Neural progenitor cell (in vitro differentiated cells): ENCODE measurements around the gene ZNF213. TPM values are rescaled to one million over a fixed set of nuclear protein-coding genes. Genes with fewer than 3 reads are reported as not detected.

Experiments used
- DNase-seq: peaks from one replicate; pipeline ENCODE4 v3.0.0-alpha.2; 2016; ENCODE audit warnings: low spot score
- H2AFZ ChIP-seq: fragments of 200-600 bp; sonication (generic); replicated peaks from 2 replicates; pipeline ENCODE4 v1.6.1; 2016; ENCODE audit warnings: antibody characterized with exemption
- H3F3A ChIP-seq: fragments of 200-600 bp; sonication (generic); 2 replicates; pipeline ENCODE4 v1.6.1; 2016; ENCODE audit warnings: antibody characterized with exemption, low read depth
- H3K27ac ChIP-seq: fragments of 200-600 bp; sonication (generic); 2 replicates; pipeline ENCODE4 v1.5.1; 2016; ENCODE audit warnings: mild to moderate bottlenecking
- H3K27me3 ChIP-seq: fragments of 200-600 bp; sonication (generic); 2 replicates; pipeline ENCODE4 v1.6.1; 2016; ENCODE audit warnings: mild to moderate bottlenecking, moderate library complexity
- H3K36me3 ChIP-seq: fragments of 200-600 bp; sonication (generic); 2 replicates; pipeline ENCODE4 v1.5.1; 2016
- H3K4me1 ChIP-seq: fragments of 200-600 bp; sonication (generic); 2 replicates; pipeline ENCODE4 v1.6.1; 2016; ENCODE audit warnings: mixed run types
- H3K4me2 ChIP-seq: fragments of 200-600 bp; sonication (generic); 2 replicates; pipeline ENCODE4 v1.6.1; 2016
- H3K4me3 ChIP-seq: fragments of 200-600 bp; sonication (generic); 2 replicates; pipeline ENCODE4 v1.5.1; 2016
- H3K79me2 ChIP-seq: fragments of 200-600 bp; sonication (generic); 2 replicates; pipeline ENCODE4 v1.6.1; 2016; ENCODE audit warnings: low read depth
- H3K9ac ChIP-seq: fragments of 200-600 bp; sonication (generic); 2 replicates; pipeline ENCODE4 v1.6.1; 2016
- H3K9me3 ChIP-seq: fragments of 200-600 bp; sonication (generic); 2 replicates; pipeline ENCODE4 v1.5.1; 2016; ENCODE audit warnings: low read depth
- H4K20me1 ChIP-seq: fragments of 200-600 bp; sonication (generic); 2 replicates; pipeline ENCODE4 v1.6.1; 2016; ENCODE audit warnings: low read depth
- H3K27ac Mint-ChIP-seq: 3 replicates; pipeline ENCODE4 v1.8.0; 2021; ENCODE audit warnings: mixed read lengths
- H3K27me3 Mint-ChIP-seq: 2 replicates; pipeline ENCODE4 v1.8.0; 2022; ENCODE audit warnings: low read depth, mild to moderate bottlenecking, inconsistent platforms, moderate library complexity, mixed read lengths; ENCODE audit not compliant: insufficient read depth
- H3K36me3 Mint-ChIP-seq: 3 replicates; pipeline ENCODE4 v1.8.0; 2021; ENCODE audit warnings: mixed read lengths
- H3K4me1 Mint-ChIP-seq: 3 replicates; pipeline ENCODE4 v1.8.0; 2021; ENCODE audit warnings: mixed read lengths
- H3K4me3 Mint-ChIP-seq: 3 replicates; pipeline ENCODE4 v1.8.0; 2021; ENCODE audit warnings: mild to moderate bottlenecking, moderate library complexity, mixed read lengths
- H3K9me3 Mint-ChIP-seq: 3 replicates; pipeline ENCODE4 v1.8.0; 2020; ENCODE audit warnings: mixed read lengths
- CTCF ChIP-seq: fragments of 200-600 bp; sonication (generic); IDR thresholded peaks from 2 replicates; pipeline ENCODE4 v1.5.1; 2017; ENCODE audit warnings: antibody characterized with exemption, mild to moderate bottlenecking
- EZH2 ChIP-seq: fragments of 200-600 bp; sonication (generic); IDR thresholded peaks from 2 replicates; pipeline ENCODE4 v1.6.1; 2017; ENCODE audit warnings: antibody characterized with exemption, mild to moderate bottlenecking, moderate library complexity
- EZH2phosphoT487 ChIP-seq: fragments of 200-600 bp; sonication (generic); IDR thresholded peaks from 2 replicates; pipeline ENCODE4 v1.6.1; 2017; ENCODE audit warnings: antibody characterized with exemption
- total RNA-seq: library from RNA; depleted of rRNA; stranded (reverse); fragments of >200 nt; gene quantifications from 2 replicates; pipeline ENCODE4 v1.2.3, GENCODE V29; 2015; ENCODE audit warnings: low replicate concordance

ZNF213 gene
- total RNA-seq, 1 donor from 2014 or later: 1.3 TPM

- H3K36me3 Mint-ChIP-seq: no peaks in the 10 kb centered on the region
- no peak for TF ChIP-seq EZH2
- TF ChIP-seq CTCF: no peak
- Histone ChIP-seq H3K27ac (no peak overlapping the region), H3K79me2 (no peaks in the 10 kb centered on the region), H4K20me1 (peaks cover 6% of the 10 kb centered on the region), H3K36me3 (no peaks in the 10 kb centered on the region), H3F3A (peaks cover 34% of the 10 kb centered on the region), H3K4me3 (no peak overlapping the region), H3K4me2 (no peak overlapping the region), H3K9ac (no peak overlapping the region), H2AFZ (no peak overlapping the region), H3K27me3 (peaks cover 34% of the 10 kb centered on the region), H3K4me1 (no peaks in the 10 kb centered on the region), H3K9me3 (no peaks in the 10 kb centered on the region)
- peaks cover 12% of the 10 kb centered on the region for H3K4me1 Mint-ChIP-seq
- peaks cover 26% of the 10 kb centered on the region for H3K27me3 Mint-ChIP-seq
- peak overlapping the region; percentile 66 for H3K4me3 Mint-ChIP-seq
- no peak for DNase-seq
- H3K27ac Mint-ChIP-seq: peak overlapping the region; percentile 78
- H3K9me3 Mint-ChIP-seq: peaks cover 7% of the 10 kb centered on the region
These were observed 26.6 kb downstream of the ZNF213 start for GRCh38 chr16:3161235-3162018.

- Histone ChIP-seq H3K4me2 (no peak overlapping the region), H2AFZ (no peak overlapping the region), H3K79me2 (no peaks in the 10 kb centered on the region), H4K20me1 (no peaks in the 10 kb centered on the region), H3K27ac (no peak overlapping the region), H3K4me1 (no peaks in the 10 kb centered on the region), H3K9me3 (no peaks in the 10 kb centered on the region), H3K4me3 (no peak overlapping the region), H3K9ac (no peak overlapping the region), H3K36me3 (no peaks in the 10 kb centered on the region), H3K27me3 (peaks cover 33% of the 10 kb centered on the region), H3F3A (peaks cover 6% of the 10 kb centered on the region)
- peaks cover 3% of the 10 kb centered on the region for H3K4me1 Mint-ChIP-seq
- H3K4me3 Mint-ChIP-seq: peak overlapping the region; percentile 25
- no peak for DNase-seq
- H3K27me3 Mint-ChIP-seq: peaks cover 10% of the 10 kb centered on the region
- TF ChIP-seq CTCF (no peak), EZH2 (no peak), EZH2phosphoT487 (no peak)
- no peaks in the 10 kb centered on the region for H3K9me3 Mint-ChIP-seq
- H3K27ac Mint-ChIP-seq: no peak overlapping the region
- no peaks in the 10 kb centered on the region for H3K36me3 Mint-ChIP-seq
These were observed 29.5 kb downstream of the ZNF213 start for GRCh38 chr16:3164121-3164991.

GRCh38 chr16:3165111-3165822 lies 30.4 kb downstream of the ZNF213 start:
- H2AFZ ChIP-seq: peak overlapping the region; percentile 95

More at GRCh38 chr16:3165111-3165822, 30.4 kb downstream of the ZNF213 start:
- no peak overlapping the region for H3K27ac ChIP-seq
- H4K20me1 ChIP-seq: no peaks in the 10 kb centered on the region
- H3K9me3 ChIP-seq: no peaks in the 10 kb centered on the region
- Mint-ChIP-seq H3K36me3 (no peaks in the 10 kb centered on the region), H3K27me3 (peaks cover 14% of the 10 kb centered on the region), H3K4me3 (peak overlapping the region; percentile 34), H3K9me3 (no peaks in the 10 kb centered on the region), H3K4me1 (peaks cover 3% of the 10 kb centered on the region), H3K27ac (no peak overlapping the region)
- H3F3A ChIP-seq: peaks cover 5% of the 10 kb centered on the region
- H3K27me3 ChIP-seq: peaks cover 42% of the 10 kb centered on the region
- H3K4me2 ChIP-seq: peak overlapping the region; percentile 63
- TF ChIP-seq CTCF: no peak
- no peak for TF ChIP-seq EZH2
- TF ChIP-seq EZH2phosphoT487: no peak
- no peaks in the 10 kb centered on the region for H3K36me3 ChIP-seq
- no peaks in the 10 kb centered on the region for H3K79me2 ChIP-seq
- peak overlapping the region; percentile 11 for H3K4me3 ChIP-seq
- no peak for DNase-seq
- H3K4me1 ChIP-seq: peaks cover 2% of the 10 kb centered on the region
- no peak overlapping the region for H3K9ac ChIP-seq
